IMR-90 (cell line): ENCODE measurements around the gene NRP2. TPM values are rescaled to one million over a fixed set of nuclear protein-coding genes. Genes with fewer than 3 reads are reported as not detected.

Experiments
- ATAC-seq: fragments of 200-7000 bp; cut with Tn5 transposase; 2 replicates; pipeline ENCODE4 v1.9.1; 2020; ENCODE audit warnings: low read depth, mild to moderate bottlenecking, moderate library complexity
- BruUV-seq: library from RNA; stranded (reverse); fragments of 400-500 nt; replicated peaks from 2 replicates; lab custom pipeline; 2021; lab: Mats Ljungman, UMichigan
- CTCF ChIA-PET: fragments of 300-600 bp; formaldehyde crosslinking; extraction: SDS; loops from one replicate; lab custom pipeline; 2021; ENCODE audit warnings: antibody characterized with exemption; lab: Yijun Ruan, JAX
- POLR2A ChIA-PET: fragments of 300-600 bp; sonication (Branson Sonifier 250); formaldehyde crosslinking; loops from one replicate; lab custom pipeline; 2022; ENCODE audit warnings: antibody characterized with exemption; ENCODE audit not compliant: unreplicated experiment; lab: Charles Lee
- DNase-seq: peaks from one replicate; pipeline ENCODE4 v3.0.0; 2013
- H2AFZ ChIP-seq: replicated peaks from 2 replicates; pipeline ENCODE3; 2013; ENCODE audit warnings: low read length, mild to moderate bottlenecking; ENCODE audit not compliant: poor library complexity
- H2AK5ac ChIP-seq: 2 replicates; pipeline ENCODE4 v1.6.1; 2013; ENCODE audit warnings: low read depth, low read length, inconsistent platforms
- H2AK9ac ChIP-seq: replicated peaks from 2 replicates; pipeline ENCODE3; 2013; ENCODE audit warnings: mild to moderate bottlenecking, low read depth, low read length, moderate library complexity; ENCODE audit not compliant: poor library complexity
- H2BK120ac ChIP-seq: 2 replicates; pipeline ENCODE4 v1.6.1; 2013; ENCODE audit warnings: low read depth, low read length, inconsistent platforms
- H2BK15ac ChIP-seq: 3 replicates; pipeline ENCODE4 v1.6.1; 2013; ENCODE audit warnings: low read depth, low read length, inconsistent platforms
- H2BK20ac ChIP-seq: 2 replicates; pipeline ENCODE4 v1.6.1; 2013; ENCODE audit warnings: low read depth, mild to moderate bottlenecking, inconsistent platforms, low read length, moderate library complexity
- H2BK5ac ChIP-seq: 2 replicates; pipeline ENCODE4 v1.6.1; 2013; ENCODE audit warnings: mild to moderate bottlenecking, low read depth, low read length, inconsistent platforms; ENCODE audit not compliant: poor library complexity, severe bottlenecking
- H3K14ac ChIP-seq: replicated peaks from 2 replicates; pipeline ENCODE4 v1.6.1; 2013; ENCODE audit warnings: low read depth, low read length, inconsistent platforms
- H3K18ac ChIP-seq: 2 replicates; pipeline ENCODE4 v1.6.1; 2013; ENCODE audit warnings: low read depth, low read length, control low read depth
- H3K23ac ChIP-seq: 2 replicates; pipeline ENCODE4 v1.6.1; 2013; ENCODE audit warnings: low read depth, low read length, inconsistent platforms
- H3K27ac ChIP-seq: 2 replicates; pipeline ENCODE4 v1.5.1; 2013; ENCODE audit warnings: mild to moderate bottlenecking, control low read depth, low read length; ENCODE audit not compliant: insufficient read depth
- H3K27me3 ChIP-seq: 2 replicates; pipeline ENCODE4 v1.6.1; 2013; ENCODE audit warnings: low read length; ENCODE audit not compliant: control insufficient read depth, insufficient read depth
- H3K36me3 ChIP-seq: 2 replicates; pipeline ENCODE4 v1.6.1; 2013; ENCODE audit warnings: low read length, mixed read lengths; ENCODE audit not compliant: control insufficient read depth, insufficient read depth
- H3K4ac ChIP-seq: 2 replicates; pipeline ENCODE4 v1.6.1; 2013; ENCODE audit warnings: low read depth, low read length, inconsistent platforms
- H3K4me1 ChIP-seq: 2 replicates; pipeline ENCODE4 v1.6.1; 2013; ENCODE audit warnings: low read length, mixed read lengths; ENCODE audit not compliant: control insufficient read depth, insufficient read depth
- H3K4me2 ChIP-seq: 2 replicates; pipeline ENCODE4 v1.6.1; 2013; ENCODE audit warnings: low read depth, mild to moderate bottlenecking, control low read depth, low read length, moderate library complexity
- H3K4me3 ChIP-seq: 2 replicates; pipeline ENCODE4 v1.5.1; 2013; ENCODE audit warnings: low read depth, mild to moderate bottlenecking, control low read depth, low read length, moderate library complexity; ENCODE audit not compliant: insufficient read depth
- H3K56ac ChIP-seq: 2 replicates; pipeline ENCODE4 v1.6.1; 2013; ENCODE audit warnings: low read length, inconsistent platforms; ENCODE audit not compliant: insufficient read depth; ENCODE audit errors: extremely low read depth
- H3K79me1 ChIP-seq, 2 experiments: 2 replicates each; pipeline ENCODE4 v1.6.1; 2013; ENCODE audit warnings: low read length in 2 of 2, inconsistent platforms in 1 of 2, low read depth in 1 of 2
- H3K9ac ChIP-seq: 2 replicates; pipeline ENCODE4 v1.6.1; 2013; ENCODE audit warnings: low read depth, low read length, control low read depth
- H3K9me1 ChIP-seq: 2 replicates; pipeline ENCODE4 v1.6.1; 2013; ENCODE audit warnings: low read length, inconsistent platforms; ENCODE audit not compliant: insufficient read depth
- H3K9me3 ChIP-seq: 2 replicates; pipeline ENCODE4 v1.6.1; 2013; ENCODE audit warnings: low read length; ENCODE audit not compliant: control insufficient read depth, insufficient read depth
- H4K20me1 ChIP-seq: 2 replicates; pipeline ENCODE4 v1.6.1; 2013; ENCODE audit warnings: low read length, inconsistent platforms; ENCODE audit not compliant: insufficient read depth
- H4K5ac ChIP-seq: 2 replicates; pipeline ENCODE4 v1.6.1; 2013; ENCODE audit warnings: mild to moderate bottlenecking, low read depth, low read length, control low read depth
- H4K8ac ChIP-seq, 2 experiments: 2 replicates each; pipeline ENCODE4 v1.6.1; 2013; ENCODE audit warnings: low read depth in 2 of 2, low read length in 2 of 2, control low read depth in 1 of 2, inconsistent platforms in 1 of 2
- H4K91ac ChIP-seq: 2 replicates; pipeline ENCODE4 v1.6.1; 2013; ENCODE audit warnings: low read depth, low read length, inconsistent platforms; ENCODE audit not compliant: insufficient read depth
- FOS ChIP-seq: fragments of 150-350 bp; IDR thresholded peaks from 2 replicates; pipeline ENCODE4 v1.6.1; 2016; ENCODE audit warnings: low read depth, low read length
- MXI1 ChIP-seq: IDR thresholded peaks from 2 replicates; pipeline ENCODE4 v1.6.1; 2012; ENCODE audit warnings: low read depth, mild to moderate bottlenecking, low read length, moderate library complexity, borderline replicate concordance
- POLR2A ChIP-seq: IDR thresholded peaks from 2 replicates; pipeline ENCODE4 v1.6.1; 2012; ENCODE audit warnings: mild to moderate bottlenecking, low read depth, low read length
- RCOR1 ChIP-seq: IDR thresholded peaks from 2 replicates; pipeline ENCODE4 v1.6.1; 2012; ENCODE audit warnings: mild to moderate bottlenecking, low read length, improper control_type of control experiment; ENCODE audit not compliant: insufficient replicate concordance
- RFX5 ChIP-seq: IDR thresholded peaks from 2 replicates; pipeline ENCODE4 v1.8.0; 2012; ENCODE audit warnings: low read depth, mild to moderate bottlenecking, low read length, moderate library complexity
- WGBS, 2 experiments: methylation state at CpG; one replicate each; pipeline versions ENCODE4 v1.1.5 to v1.1.7; 2013; ENCODE audit warnings: missing lambda C conversion rate in 2 of 2; ENCODE audit not compliant: insufficient read length in 1 of 2; ENCODE audit errors: extremely low coverage in 2 of 2; 5-methylcytosine and 5-hydroxymethylcytosine counted together
- dilution Hi-C: fragments of 300-500 bp; cut with HindIII; formaldehyde crosslinking; loops from one replicate; pipeline ENCODE4 v1.14.3; 2018; ENCODE audit warnings: low sequenced_read_pairs; ENCODE audit not compliant: unreplicated experiment
- in situ Hi-C: fragments of 300-500 bp; cut with MboI; formaldehyde crosslinking; loops from 3 replicates; pipeline ENCODE4 v1.14.3; 2019; ENCODE audit warnings: low sequenced_read_pairs, inconsistent platforms, mixed read lengths
- intact Hi-C: fragments of 100-400 bp; cut with micrococcal nuclease; formaldehyde crosslinking; loops from 2 replicates; pipeline ENCODE4 v1.10.0; 2022
- polyA plus RNA-seq, 3 experiments: library from polyadenylated mRNA; depleted of rRNA; stranded (reverse); fragments of >200 nt; gene quantifications; 2 replicates each; pipeline ENCODE4 v1.2.3, GENCODE V29; 2012; ENCODE audit warnings: low replicate concordance in 1 of 3
- total RNA-seq: library from RNA; depleted of rRNA; stranded (reverse); fragments of >200 nt; gene quantifications from 2 replicates; pipeline ENCODE4 v1.2.3, GENCODE V29; 2012
- TF ChIP-seq, protein P1 (sequence below): fragments of 150-350 bp; IDR thresholded peaks from 2 replicates; pipeline ENCODE4 v1.6.1; 2016; ENCODE audit warnings: low read depth, mild to moderate bottlenecking, low read length, moderate library complexity, borderline replicate concordance

NRP2 gene
- total and polyA plus RNA-seq, 2 of the 4 experiments (the other 2 are of a cell fraction), result 46.4 to 51.3 TPM

DNA sequence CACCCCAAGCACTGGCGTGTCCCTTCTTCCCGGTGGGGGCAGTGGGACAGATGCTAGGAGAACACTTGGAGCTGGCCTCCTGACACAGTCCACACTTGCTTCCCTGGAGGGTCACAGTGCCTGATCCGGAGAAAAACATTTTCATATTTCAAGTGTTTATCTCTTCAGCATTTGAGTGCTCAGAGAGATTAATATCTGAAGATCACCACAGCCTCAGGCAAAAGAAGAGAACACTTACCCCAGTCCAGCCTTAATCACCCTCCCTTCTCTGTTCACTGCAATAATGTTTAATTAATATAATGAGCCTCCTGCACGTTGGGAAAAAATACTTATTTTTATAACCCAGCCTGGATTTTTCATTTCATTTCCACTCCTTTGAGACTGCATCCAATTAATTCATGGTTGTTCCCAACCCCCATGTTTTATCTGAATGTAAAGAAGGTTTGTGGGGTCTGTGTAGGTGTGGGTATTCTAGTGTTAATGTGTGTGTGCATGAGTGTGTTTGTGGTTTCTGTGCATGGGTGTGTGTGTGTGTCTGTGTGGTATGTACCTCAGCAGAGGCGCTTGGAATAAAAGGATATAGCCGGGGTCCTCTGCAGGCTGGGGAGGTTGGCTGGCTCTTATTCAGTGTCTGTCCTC is 72.1 kb downstream of the NRP2 start:
- Histone ChIP-seq H3K9ac (no peak overlapping the region), H4K5ac (no peak overlapping the region), H3K23ac (no peak overlapping the region), H2BK20ac (no peak overlapping the region), H2BK15ac (no peak overlapping the region), H4K91ac (no peak overlapping the region), H3K4ac (no peak overlapping the region), H3K79me1 (peaks cover 0 to 2% of the 10 kb centered on the region in 2 experiments; a peak in 1 of 4 replicates), H3K9me1 (peaks cover 15% of the 10 kb centered on the region), H2AK9ac (no peak overlapping the region), H2BK120ac (no peak overlapping the region), H3K56ac (no peak overlapping the region), H3K18ac (no peak overlapping the region), H3K9me3 (no peaks in the 10 kb centered on the region), H3K4me2 (no peak overlapping the region), H4K8ac (no peak overlapping the region), H4K20me1 (no peaks in the 10 kb centered on the region; the same call in 1 of the 2 replicates), H3K4me3 (no peak overlapping the region), H2AK5ac (no peak overlapping the region), H3K27ac (no peak overlapping the region), H3K27me3 (no peaks in the 10 kb centered on the region), H2AFZ (no peak overlapping the region), H3K14ac (no peak overlapping the region), H2BK5ac (no peak overlapping the region), H3K36me3 (peaks cover 45% of the 10 kb centered on the region), H3K4me1 (peaks cover 29% of the 10 kb centered on the region)
- CTCF ChIA-PET, result no interaction called here
- TF ChIP-seq FOS (no peak), RCOR1 (no peak), POLR2A (no peak), MXI1 (no peak), RFX5 (no peak)
- TF ChIP-seq, protein P1, sequence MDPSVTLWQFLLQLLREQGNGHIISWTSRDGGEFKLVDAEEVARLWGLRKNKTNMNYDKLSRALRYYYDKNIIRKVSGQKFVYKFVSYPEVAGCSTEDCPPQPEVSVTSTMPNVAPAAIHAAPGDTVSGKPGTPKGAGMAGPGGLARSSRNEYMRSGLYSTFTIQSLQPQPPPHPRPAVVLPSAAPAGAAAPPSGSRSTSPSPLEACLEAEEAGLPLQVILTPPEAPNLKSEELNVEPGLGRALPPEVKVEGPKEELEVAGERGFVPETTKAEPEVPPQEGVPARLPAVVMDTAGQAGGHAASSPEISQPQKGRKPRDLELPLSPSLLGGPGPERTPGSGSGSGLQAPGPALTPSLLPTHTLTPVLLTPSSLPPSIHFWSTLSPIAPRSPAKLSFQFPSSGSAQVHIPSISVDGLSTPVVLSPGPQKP, result no peak
- dilution Hi-C loops, result no loop called here
- WGBS, 2 experiments, result no CpG with 5 or more reads among the region's 6 CpGs
- ATAC-seq, result no peak
- in situ Hi-C loops, result no loop called here
- DNase-seq, result no peak
- no TSS peak for BruUV-seq
- POLR2A ChIA-PET, result no interaction called here
- intact Hi-C loops, result no loop called here
